HepG2 (cell line): ENCODE measurements around the gene RRBP1. TPM values are rescaled to one million over a fixed set of nuclear protein-coding genes. Genes with fewer than 3 reads are reported as not detected.

Source experiments
- ARID2 ChIP-seq: sonication (generic); formaldehyde crosslinking; IDR thresholded peaks from 2 replicates; pipeline ENCODE4 v1.8.1; 2022; ENCODE audit warnings: mild to moderate bottlenecking, missing genetic modification reagents, borderline replicate concordance
- BORCS8-MEF2B ChIP-seq: sonication (generic); formaldehyde crosslinking; IDR thresholded peaks from 2 replicates; pipeline ENCODE4 v1.8.0; 2022; ENCODE audit warnings: mild to moderate bottlenecking, missing genetic modification reagents
- DNMT3B ChIP-seq: conservative IDR thresholded peaks from 2 replicates; pipeline ENCODE4 v1.6.1; 2016; ENCODE audit warnings: missing biosample characterization, control low read depth
- E2F5 ChIP-seq: sonication (generic); formaldehyde crosslinking; conservative IDR thresholded peaks from 2 replicates; pipeline ENCODE4 v1.4.0; 2020; ENCODE audit warnings: missing genetic modification reagents
- GPBP1L1 ChIP-seq: sonication (generic); formaldehyde crosslinking; IDR thresholded peaks from 2 replicates; pipeline ENCODE4 v1.5.0; 2020; ENCODE audit warnings: mild to moderate bottlenecking, missing genetic modification reagents
- HNF4A ChIP-seq: sonication (generic); formaldehyde crosslinking; IDR thresholded peaks from 2 replicates; pipeline ENCODE4 v1.4.0; 2020; ENCODE audit warnings: missing genetic modification reagents
- KDM5B ChIP-seq: sonication (generic); formaldehyde crosslinking; IDR thresholded peaks from 2 replicates; pipeline ENCODE4 v1.4.0; 2020; ENCODE audit warnings: missing genetic modification reagents, mild to moderate bottlenecking, borderline replicate concordance
- LCORL ChIP-seq, 2 experiments: fragments of 450-650 bp in 1 of 2; sonication (generic) in 1 of 2; formaldehyde crosslinking in 1 of 2; IDR thresholded peaks; 2 replicates each; pipeline versions ENCODE4 v1.5.0 to v1.6.1; 2017 to 2020; ENCODE audit warnings: antibody characterized with exemption in 1 of 2, missing genetic modification reagents in 1 of 2
- MEIS1 ChIP-seq: sonication (generic); formaldehyde crosslinking; IDR thresholded peaks from 2 replicates; pipeline ENCODE4 v1.9.0; 2021; ENCODE audit warnings: mild to moderate bottlenecking, missing genetic modification reagents, moderate library complexity, borderline replicate concordance
- MXD4 ChIP-seq: IDR thresholded peaks from 2 replicates; pipeline ENCODE4 v1.6.1; 2016; ENCODE audit warnings: mild to moderate bottlenecking, missing biosample characterization, missing genetic modification reagents
- MYNN ChIP-seq: sonication (generic); formaldehyde crosslinking; IDR thresholded peaks from 2 replicates; pipeline ENCODE4 v1.4.0; 2020; ENCODE audit warnings: mild to moderate bottlenecking, low read depth, missing genetic modification reagents
- NFKBIZ ChIP-seq: IDR thresholded peaks from 2 replicates; pipeline ENCODE4 v1.6.1; 2018; ENCODE audit warnings: missing genetic modification reagents, missing compliant biosample characterization
- RBAK ChIP-seq: sonication (generic); formaldehyde crosslinking; IDR thresholded peaks from 2 replicates; pipeline ENCODE4 v1.5.1; 2020; ENCODE audit warnings: mild to moderate bottlenecking, missing genetic modification reagents
- REPIN1 ChIP-seq: sonication (generic); formaldehyde crosslinking; IDR thresholded peaks from 2 replicates; pipeline ENCODE4 v1.8.0; 2022; ENCODE audit warnings: missing genetic modification reagents, low read depth, mild to moderate bottlenecking, borderline replicate concordance
- SRY ChIP-seq: sonication (generic); formaldehyde crosslinking; IDR thresholded peaks from 2 replicates; pipeline ENCODE4 v1.8.0; 2022; ENCODE audit warnings: mild to moderate bottlenecking, missing genetic modification reagents
- TAF1 ChIP-seq: sonication (generic); formaldehyde crosslinking; IDR thresholded peaks from 2 replicates; pipeline ENCODE4 v1.4.0; 2020; ENCODE audit warnings: missing genetic modification reagents
- THYN1 ChIP-seq: sonication (generic); formaldehyde crosslinking; IDR thresholded peaks from 2 replicates; pipeline ENCODE4 v1.8.1; 2023; ENCODE audit warnings: low read depth, mild to moderate bottlenecking, moderate library complexity, missing genetic modification reagents, borderline replicate concordance
- ZBTB44 ChIP-seq: sonication (generic); formaldehyde crosslinking; IDR thresholded peaks from 2 replicates; pipeline ENCODE4 v1.4.0; 2020; ENCODE audit warnings: missing genetic modification reagents
- ZHX1 ChIP-seq: sonication (generic); formaldehyde crosslinking; IDR thresholded peaks from 2 replicates; pipeline ENCODE4 v1.8.1; 2022; ENCODE audit warnings: low read depth, mild to moderate bottlenecking, missing genetic modification reagents
- ZNF232 ChIP-seq: sonication (generic); formaldehyde crosslinking; IDR thresholded peaks from 2 replicates; pipeline ENCODE4 v1.4.0; 2020; ENCODE audit warnings: missing genetic modification reagents, borderline replicate concordance
- ZNF33B ChIP-seq: sonication (generic); formaldehyde crosslinking; IDR thresholded peaks from 2 replicates; pipeline ENCODE4 v1.5.1; 2020; ENCODE audit warnings: mild to moderate bottlenecking, missing genetic modification reagents
- ZNF724P ChIP-seq: sonication (generic); formaldehyde crosslinking; IDR thresholded peaks from 2 replicates; pipeline ENCODE4 v1.8.0; 2022; ENCODE audit warnings: missing genetic modification reagents, borderline replicate concordance
- ZNF749 ChIP-seq: sonication (generic); formaldehyde crosslinking; IDR thresholded peaks from 2 replicates; pipeline ENCODE4 v1.8.0; 2022; ENCODE audit warnings: mild to moderate bottlenecking, missing genetic modification reagents, moderate library complexity, borderline replicate concordance
- ZNF781 ChIP-seq: sonication (generic); formaldehyde crosslinking; IDR thresholded peaks from 2 replicates; pipeline ENCODE4 v1.5.1; 2020; ENCODE audit warnings: borderline replicate concordance, mild to moderate bottlenecking, missing genetic modification reagents; ENCODE audit errors: not compliant biosample characterization
- ZSCAN20 ChIP-seq: sonication (generic); formaldehyde crosslinking; IDR thresholded peaks from 2 replicates; pipeline ENCODE4 v1.4.0; 2020; ENCODE audit warnings: missing genetic modification reagents, mild to moderate bottlenecking, borderline replicate concordance
- polyA plus RNA-seq, 8 experiments: library from polyadenylated mRNA; depleted of rRNA in 3 of 8; stranded (reverse) in 7 of 8; unstranded in 1 of 8; fragments of >200 nt; fragmentation: Illumina TruSeq in 4 of 8; extraction: Trizol in 4 of 8; gene quantifications; 2 replicates each; pipeline versions ENCODE4 v1.2.1 to v1.2.3, GENCODE V29; 2011 to 2016; ENCODE audit warnings: low read depth in 4 of 8, missing spikeins in 1 of 8, mixed read lengths in 1 of 8; ENCODE audit not compliant: insufficient read depth in 1 of 8
- total RNA-seq, 5 experiments: library from RNA; depleted of rRNA; stranded (reverse); fragments of >200 nt; fragmentation: Illumina TruSeq; extraction: Trizol; gene quantifications; 2 replicates each; pipeline ENCODE4 v1.2.3, GENCODE V29; 2016; ENCODE audit warnings: low read depth in 1 of 5

The RRBP1 gene
- total and polyA plus RNA-seq, 2 of the 13 experiments (the other 11 are each of a cell fraction or from before 2014, with no cell fraction given): 150 to 222 TPM

- TF ChIP-seq ZHX1: no peak
- TF ChIP-seq RBAK: 0 out of 2 replicates have a peak, but pooled peaks have one; percentile 4
- TF ChIP-seq ZBTB44 (CRISPR knock-in tag): no peak
- no peak for TF ChIP-seq MXD4
- TF ChIP-seq KDM5B (CRISPR knock-in tag): no peak; the same call in 1 of the 2 replicates
- no peak for TF ChIP-seq LCORL (IDR thresholded peaks at IDR 0.05)
- TF ChIP-seq LCORL (CRISPR knock-in tag; IDR thresholded peaks at IDR 0.05): no peak
- no peak for TF ChIP-seq E2F5 (CRISPR knock-in tag)
- no peak for TF ChIP-seq ZSCAN20
- peak; percentile 81 for TF ChIP-seq ZNF781 (CRISPR knock-in tag)
- TF ChIP-seq ZNF33B (CRISPR knock-in tag): no peak
- TF ChIP-seq MEIS1: no peak
- TF ChIP-seq THYN1 (CRISPR knock-in tag): no peak
- TF ChIP-seq ZNF232: no peak
- 0 out of 2 replicates have a peak, but pooled peaks have one; percentile 27 for TF ChIP-seq ZNF749 (CRISPR knock-in tag)
- no peak for TF ChIP-seq ZNF724P (CRISPR knock-in tag)
- TF ChIP-seq ARID2 (CRISPR knock-in tag): no peak
- no peak for TF ChIP-seq SRY
- TF ChIP-seq BORCS8-MEF2B (CRISPR knock-in tag): no peak
- TF ChIP-seq NFKBIZ: no peak
- 0 out of 2 replicates have a peak, but pooled peaks have one; percentile 0 for TF ChIP-seq REPIN1 (CRISPR knock-in tag)
- no peak for TF ChIP-seq HNF4A (CRISPR knock-in tag)
- TF ChIP-seq TAF1: no peak
- TF ChIP-seq MYNN: 0 out of 2 replicates have a peak, but pooled peaks have one; percentile 4
- TF ChIP-seq GPBP1L1: no peak
- no peak for TF ChIP-seq DNMT3B (CRISPR knock-in tag)
Observed at GRCh38 chr20:17682889-17683198, 802 bp upstream of the RRBP1 start (continued).
